Endothelial cell of umbilical vein (primary cell): ENCODE data around the gene RASGRF2.

Experiments used
- CTCF ChIP-seq, 2 donors: IDR thresholded peaks; 1 replicate in 1 of 2; 2 replicates in 1 of 2; pipeline ENCODE4 v1.5.1; 2011; ENCODE audit warnings: low read length in 2 of 2, mild to moderate bottlenecking in 2 of 2, moderate library complexity in 2 of 2, control low read depth in 1 of 2, inconsistent platforms in 1 of 2, low read depth in 1 of 2; ENCODE audit not compliant: insufficient read depth in 1 of 2; ENCODE audit errors: extremely low read depth in 1 of 2
- EZH2 ChIP-seq: IDR thresholded peaks from 2 replicates; pipeline ENCODE4 v1.6.1; 2012; ENCODE audit warnings: borderline replicate concordance, low read depth, mild to moderate bottlenecking, moderate library complexity, low read length, inconsistent platforms; ENCODE audit not compliant: severe bottlenecking
- GATA2 ChIP-seq: IDR thresholded peaks from 2 replicates; pipeline ENCODE4 v1.7.0; 2011; ENCODE audit warnings: low read depth, mild to moderate bottlenecking, moderate library complexity, mixed read lengths, low read length; ENCODE audit not compliant: insufficient read length, insufficient read depth
- JUN ChIP-seq: IDR thresholded peaks from 2 replicates; pipeline ENCODE4 v1.6.1; 2011; ENCODE audit warnings: borderline replicate concordance, low read depth; ENCODE audit not compliant: insufficient read length, insufficient read depth
- MAX ChIP-seq: IDR thresholded peaks from 2 replicates; pipeline ENCODE4 v1.6.1; 2011; ENCODE audit not compliant: insufficient read depth, insufficient read length
- MYC ChIP-seq: IDR thresholded peaks from one replicate; pipeline ENCODE4 v1.6.1; 2011; ENCODE audit warnings: mild to moderate bottlenecking, low read depth, low read length
- POLR2A ChIP-seq: IDR thresholded peaks from 2 replicates; pipeline ENCODE4 v1.6.1; 2012; ENCODE audit warnings: low read depth, mild to moderate bottlenecking, control low read depth, low read length
- POLR2AphosphoS5 ChIP-seq: IDR thresholded peaks from 2 replicates; pipeline ENCODE4 v1.6.1; 2012; ENCODE audit warnings: low read depth, mild to moderate bottlenecking, control low read depth, low read length, moderate library complexity; ENCODE audit not compliant: insufficient read depth

GRCh38 chr5:81066102-81066501 lies 105.9 kb downstream of the RASGRF2 start:
- TF ChIP-seq CTCF (IDR thresholded peaks at IDR 0.05; ENCODE audit: extremely low read depth in 1 of 2, insufficient read depth in 1 of 2, low read depth in 1 of 2, low read length in 2 of 2) (no peak), EZH2 (no peak), POLR2AphosphoS5 (no peak), GATA2 (no peak), POLR2A (no peak), MAX (no peak), JUN (no peak), MYC (no peak)
